HG03520 (cell line): Measurements from ENCODE around the gene ALX3.

Source experiments
- ATAC-seq: cut with Tn5 transposase; IDR thresholded peaks from one replicate; pipeline ENCODE4 v1.9.1; 2021; ENCODE audit warnings: mild to moderate bottlenecking, moderate library complexity; ENCODE audit not compliant: unreplicated experiment

ALX3 gene

GRCh38 chr1:110067479-110067892 lies 3.0 kb downstream of the ALX3 start:
- no peak for ATAC-seq

- no peak for ATAC-seq
Measured at GRCh38 chr1:110065841-110066240, 4.6 kb downstream of the ALX3 start.

- no peak for ATAC-seq
Measured at GRCh38 chr1:110064576-110065337, 5.7 kb downstream of the ALX3 start.

- no peak for ATAC-seq
Measured at GRCh38 chr1:110063781-110064180, 6.7 kb downstream of the ALX3 start.

DNA sequence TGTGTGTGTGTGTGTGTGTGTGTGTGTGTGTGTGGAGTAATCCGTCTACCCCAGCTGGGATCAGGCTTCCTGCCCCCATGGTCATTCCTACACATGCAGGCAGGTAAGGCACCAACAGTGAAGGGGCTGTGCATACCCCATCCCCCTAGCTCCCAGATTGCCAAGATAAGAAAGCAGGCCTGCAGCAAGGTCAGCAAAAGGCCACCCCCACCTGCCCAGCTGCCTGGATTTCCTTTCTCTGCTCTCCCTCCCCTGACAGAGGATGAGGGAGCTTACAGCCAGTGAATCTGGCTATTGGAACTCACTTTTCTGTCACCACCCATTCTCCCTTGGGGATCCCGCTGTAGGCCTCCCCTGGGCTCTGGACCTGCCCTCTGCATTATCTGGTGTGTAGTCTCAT lies 7.9 kb downstream of the ALX3 start:
- no peak for ATAC-seq

DNA sequence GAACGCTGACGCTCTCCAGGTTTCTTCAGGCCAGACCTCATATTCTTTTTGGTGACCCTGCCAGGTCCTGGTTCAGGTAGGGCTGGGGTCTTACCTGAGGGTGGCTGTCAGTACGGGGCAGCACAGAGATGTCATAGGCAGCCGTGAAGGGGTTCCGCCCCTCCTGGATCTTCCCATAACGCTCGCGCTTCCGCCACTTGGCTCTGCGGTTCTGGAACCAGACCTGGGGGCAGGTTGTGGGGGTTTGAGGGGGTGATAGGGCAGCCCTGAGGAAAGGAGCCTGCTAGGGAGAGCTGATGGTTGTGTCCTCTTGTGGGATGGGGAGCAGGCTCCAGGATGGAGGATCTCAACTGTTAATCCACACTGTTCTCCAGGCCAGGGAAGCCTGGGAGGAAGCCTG lies 9.1 kb downstream of the ALX3 start:
- no peak for ATAC-seq

DNA sequence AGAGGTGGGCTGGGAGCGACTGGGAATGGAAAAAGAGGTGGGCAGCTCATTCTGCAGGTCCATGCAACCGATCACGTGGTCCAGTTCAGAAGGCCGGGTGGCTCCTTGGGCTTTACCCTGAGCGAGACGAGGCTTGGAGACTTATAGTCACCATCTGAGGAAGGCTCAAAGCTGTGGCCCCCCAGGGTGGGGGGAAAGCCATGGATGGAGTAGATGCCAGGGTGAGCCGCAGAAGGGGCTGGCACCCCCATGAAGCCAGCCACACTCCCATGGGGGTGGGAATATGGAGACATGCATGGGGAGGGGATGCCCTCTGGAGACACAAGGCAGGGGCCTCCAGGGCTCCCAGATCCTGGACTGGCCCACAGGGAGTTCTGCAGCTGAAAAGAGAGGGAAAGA lies 9.8 kb downstream of the ALX3 start:
- no peak for ATAC-seq

DNA sequence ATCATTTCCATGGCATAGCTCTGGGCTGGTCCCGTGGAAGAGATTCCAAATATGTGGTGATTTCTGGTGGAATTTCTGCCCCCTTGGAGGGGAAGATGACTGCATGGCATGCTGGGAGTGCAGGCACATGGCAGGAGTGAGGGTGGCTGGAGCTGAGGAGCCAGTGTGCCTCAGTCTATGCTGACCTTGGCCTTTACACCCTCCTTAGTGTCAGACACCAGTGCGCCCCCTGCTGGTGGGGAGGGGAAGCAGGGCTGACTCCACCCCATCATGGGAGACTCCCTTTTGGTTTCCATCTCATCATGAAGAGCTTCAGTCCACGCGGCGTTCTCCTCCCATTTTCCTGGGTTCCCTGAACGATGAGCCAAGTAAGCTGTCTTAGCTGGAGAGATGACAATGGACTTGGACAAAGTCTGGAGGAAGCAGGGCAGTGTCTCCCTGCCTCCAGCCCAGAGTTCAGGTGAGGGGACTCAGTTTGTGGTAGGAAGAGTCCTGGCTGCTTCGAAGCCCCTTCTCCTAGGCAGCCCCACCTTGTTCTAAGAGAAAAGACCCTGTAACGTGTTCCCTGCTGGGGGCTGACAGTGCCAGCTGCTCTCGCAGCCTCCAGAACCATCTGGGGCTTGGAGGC lies 10.3 kb downstream of the ALX3 start:
- no peak for ATAC-seq

- no peak for ATAC-seq
Measured at GRCh38 chr1:110059133-110059863, 11.2 kb downstream of the ALX3 start.

GRCh38 chr1:110058591-110058990 lies 11.9 kb downstream of the ALX3 start:
- no peak for ATAC-seq

- ATAC-seq, result no peak
Measured at GRCh38 chr1:110057963-110058518, 12.4 kb downstream of the ALX3 start.

- ATAC-seq, result no peak
Measured at GRCh38 chr1:110056776-110057175, 13.7 kb downstream of the ALX3 start.

GRCh38 chr1:110056285-110056683 lies 14.2 kb downstream of the ALX3 start:
- ATAC-seq, result no peak

- no peak for ATAC-seq
Measured at GRCh38 chr1:110055493-110056284, 14.8 kb downstream of the ALX3 start.

- peak; percentile 44 for ATAC-seq
Measured at GRCh38 chr1:110053552-110054428, 16.7 kb downstream of the ALX3 start.

DNA sequence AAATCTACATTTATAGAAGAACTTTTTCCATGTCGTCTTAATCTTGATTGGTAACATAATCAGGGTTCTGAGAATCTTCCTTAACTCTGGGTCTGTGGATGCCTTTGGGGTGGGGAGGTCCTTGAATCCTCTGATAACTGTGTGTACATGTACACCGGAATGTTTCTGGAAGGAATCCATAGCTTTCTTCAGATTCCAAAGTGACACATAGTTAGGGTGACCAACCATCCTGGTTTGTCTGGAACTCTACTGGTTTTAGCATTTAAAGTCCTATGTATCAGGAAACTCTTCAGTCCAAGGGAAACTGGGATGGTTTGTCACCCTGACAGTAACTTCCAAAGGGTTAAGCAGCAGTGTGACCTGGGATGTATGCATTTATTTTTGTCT lies 19.2 kb downstream of the ALX3 start:
- ATAC-seq, result no peak

GRCh38 chr1:110050602-110051261 lies 19.7 kb downstream of the ALX3 start:
- no peak for ATAC-seq

- ATAC-seq, result no peak
Measured at GRCh38 chr1:110049801-110050601, 20.5 kb downstream of the ALX3 start.
